NCI-H1092 (cell line): ENCODE results near the gene C22orf42.
"Not testable (repeated sequence)": the region's sequence is repeated elsewhere in the genome, so short reads cannot be mapped to it uniquely, and the experiment has no call there.

Source experiments
- DNase-seq: peaks from one replicate; lab custom pipeline; 2025; lab: John Stamatoyannopoulos, UW

C22orf42 gene

DNA sequence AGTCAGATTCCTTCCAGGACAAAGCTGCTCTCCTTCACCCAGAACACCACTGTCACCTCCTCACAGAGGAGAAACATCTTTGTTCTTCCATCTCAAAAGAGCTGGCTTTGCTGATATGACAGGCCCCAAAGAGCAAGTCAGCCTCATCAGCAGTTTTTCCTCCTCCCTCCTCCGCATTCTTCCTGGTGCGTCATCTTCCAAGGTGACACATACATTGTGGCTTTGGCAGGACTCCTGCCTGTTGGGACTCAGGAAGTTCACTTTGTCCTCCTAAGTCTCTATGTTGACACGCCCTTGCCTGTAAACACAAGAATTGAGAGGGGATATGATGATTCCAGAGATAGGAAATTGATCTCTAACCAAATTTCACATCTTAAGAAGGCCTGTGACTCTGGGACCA lies 23.1 kb downstream of the C22orf42 start:
- DNase-seq = not testable (repeated sequence)

DNA sequence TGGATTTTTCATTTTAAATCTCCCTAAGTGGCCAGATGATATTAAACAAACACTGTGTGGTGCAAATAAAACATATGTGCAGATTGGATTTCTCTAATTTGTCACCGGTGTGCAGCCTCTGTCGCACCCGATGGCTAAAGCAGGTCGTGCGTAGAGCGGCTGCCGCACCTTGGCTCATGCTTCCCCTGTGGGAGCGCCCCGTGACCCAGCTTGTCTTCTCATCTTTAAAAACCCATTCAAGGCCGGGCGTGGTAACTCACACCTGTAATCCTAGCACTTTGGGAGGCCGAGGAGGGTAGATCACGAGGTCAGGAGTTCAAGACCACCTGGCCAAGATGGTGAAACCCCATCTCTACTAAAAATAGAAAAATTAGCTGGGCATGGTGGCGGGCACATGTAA lies 24.3 kb downstream of the C22orf42 start:
- DNase-seq = not testable (repeated sequence)

DNA sequence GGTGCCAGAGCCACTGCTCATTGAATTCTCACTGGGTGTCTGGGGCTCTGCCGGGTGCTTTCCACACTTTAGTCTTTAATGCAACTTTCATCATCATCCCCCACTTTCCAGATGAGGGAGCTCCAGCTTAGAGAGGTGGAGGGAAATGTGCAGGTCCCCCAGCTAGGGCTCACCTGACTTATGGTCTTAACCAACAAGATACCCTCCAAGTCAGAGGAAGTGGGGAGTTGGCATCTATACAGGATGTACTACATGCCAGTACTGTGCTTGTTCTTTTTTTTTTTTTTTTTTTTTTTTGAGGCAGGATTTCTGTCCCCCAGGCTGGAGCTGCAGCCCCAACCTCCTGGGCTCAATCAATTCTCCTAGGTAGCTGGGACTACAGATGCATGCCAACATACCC lies 26.3 kb downstream of the C22orf42 start:
- DNase-seq = no peak

DNA sequence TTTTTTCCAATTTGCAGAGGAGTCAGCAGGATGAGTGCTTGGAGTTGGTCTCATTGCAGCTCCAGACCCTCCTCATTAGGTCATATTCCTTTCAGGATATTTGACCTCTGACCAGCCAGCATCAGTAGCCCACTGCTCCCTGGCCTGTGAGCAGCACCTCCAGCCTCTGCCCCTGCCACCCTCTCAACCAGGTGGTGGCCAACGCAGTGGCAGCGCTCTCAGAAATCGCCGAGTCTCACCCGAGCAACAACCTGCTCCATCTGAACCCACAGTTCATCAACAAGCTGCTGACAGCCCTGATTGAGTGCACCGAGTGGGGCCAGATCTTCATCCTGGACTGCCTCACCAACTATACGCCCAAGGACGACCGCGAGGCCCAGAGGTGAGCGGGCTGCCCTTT lies 27.0 kb downstream of the C22orf42 start:
- no peak for DNase-seq

DNA sequence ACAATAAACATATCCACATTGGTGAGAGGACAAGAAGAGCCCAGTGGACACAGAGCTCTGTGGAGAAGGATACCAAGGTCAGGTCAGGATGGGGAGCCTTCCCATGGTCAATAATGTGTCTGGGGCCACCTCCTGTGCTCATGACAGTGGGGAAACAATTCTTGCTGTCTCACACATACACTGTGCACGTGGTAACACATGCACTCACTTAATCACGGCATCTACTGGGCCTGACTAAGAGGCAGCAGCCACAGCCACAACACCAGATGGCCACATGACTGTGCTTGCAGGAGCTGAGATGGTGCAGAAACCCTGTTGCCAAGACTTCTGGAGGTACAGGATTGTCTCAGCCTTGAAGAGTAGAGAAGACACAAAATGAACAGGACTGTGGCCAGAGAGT lies 28.6 kb downstream of the C22orf42 start:
- DNase-seq = no peak

DNA sequence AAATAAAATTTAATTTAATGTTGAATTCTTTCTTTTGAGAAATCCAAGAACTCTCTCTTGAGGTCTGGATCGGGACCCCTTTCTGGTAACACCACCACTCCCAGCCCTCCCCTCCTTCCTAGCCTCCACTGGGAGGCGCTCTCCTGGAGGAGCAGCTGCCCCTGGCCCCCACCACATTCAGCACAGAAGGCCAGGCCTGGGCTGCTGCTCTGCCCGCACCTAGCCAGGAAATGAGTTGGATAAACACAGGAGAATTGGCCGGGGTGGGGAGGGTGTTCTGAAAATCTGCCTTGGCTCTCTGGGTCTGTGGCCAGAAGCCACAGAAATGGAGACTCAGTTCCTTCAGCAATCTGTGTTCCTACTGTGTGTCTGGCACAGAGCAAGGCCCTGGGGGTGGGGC lies 31.2 kb downstream of the C22orf42 start:
- no peak for DNase-seq

DNA sequence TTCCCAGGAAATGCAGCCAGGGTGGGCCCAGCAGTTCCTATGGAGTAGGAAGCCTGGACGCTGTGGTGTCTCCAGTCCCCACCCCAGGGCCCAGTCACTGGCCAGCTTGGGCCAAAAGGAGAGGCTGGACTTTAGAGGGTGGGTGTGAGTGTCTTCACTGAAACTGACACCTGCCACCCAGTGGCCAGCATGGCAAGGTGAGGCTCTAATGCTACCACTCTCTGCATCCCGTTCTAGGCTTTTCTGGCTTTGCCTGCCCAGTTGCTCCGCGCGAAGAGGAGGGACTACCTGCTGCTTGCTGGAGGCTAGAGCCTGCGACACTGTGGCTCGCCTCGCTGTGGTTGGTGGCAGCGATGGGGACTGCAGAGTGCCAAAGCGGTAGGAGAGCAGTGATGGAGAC lies 35.4 kb downstream of the C22orf42 start:
- DNase-seq = no peak

DNA sequence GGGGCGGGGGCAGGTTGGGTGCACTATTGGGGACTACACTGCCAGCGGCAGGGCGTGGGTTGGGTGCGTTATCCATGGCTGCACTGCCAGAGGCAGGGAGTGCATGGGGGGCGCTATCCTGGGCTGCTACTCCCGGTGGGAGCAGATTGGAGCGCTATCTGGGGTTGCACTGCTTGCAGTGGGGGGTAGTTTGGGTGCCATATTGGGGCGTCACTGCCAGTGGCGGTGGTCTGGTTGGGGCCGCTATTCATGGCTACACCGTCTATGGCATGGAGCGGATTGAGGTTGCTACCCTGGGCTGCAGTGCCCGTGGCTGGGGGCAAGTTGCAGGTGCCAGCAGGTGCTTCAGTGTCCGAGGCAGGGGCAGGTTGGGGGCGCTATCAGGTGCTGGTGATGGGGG lies 36.2 kb downstream of the C22orf42 start:
- no peak for DNase-seq

DNA sequence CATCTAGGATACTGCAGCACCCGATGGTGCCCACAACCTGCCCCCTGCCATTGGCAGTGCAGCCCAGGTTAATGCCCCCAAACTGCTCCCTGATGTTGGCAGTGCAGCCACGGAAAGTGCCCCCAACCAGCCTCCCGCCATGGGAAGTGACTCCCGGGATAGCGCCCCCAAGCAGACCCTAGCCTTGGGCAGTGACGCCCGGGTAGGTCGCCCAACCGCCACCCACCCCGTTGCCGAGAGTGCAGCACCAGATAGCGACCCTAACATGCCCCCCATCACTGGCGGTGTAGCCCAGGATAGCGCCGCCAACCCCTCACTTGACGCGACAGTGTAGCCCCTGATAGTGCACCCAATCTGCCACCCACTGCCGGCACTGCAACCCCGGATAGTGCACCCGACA lies 38.5 kb downstream of the C22orf42 start:
- no peak for DNase-seq

DNA sequence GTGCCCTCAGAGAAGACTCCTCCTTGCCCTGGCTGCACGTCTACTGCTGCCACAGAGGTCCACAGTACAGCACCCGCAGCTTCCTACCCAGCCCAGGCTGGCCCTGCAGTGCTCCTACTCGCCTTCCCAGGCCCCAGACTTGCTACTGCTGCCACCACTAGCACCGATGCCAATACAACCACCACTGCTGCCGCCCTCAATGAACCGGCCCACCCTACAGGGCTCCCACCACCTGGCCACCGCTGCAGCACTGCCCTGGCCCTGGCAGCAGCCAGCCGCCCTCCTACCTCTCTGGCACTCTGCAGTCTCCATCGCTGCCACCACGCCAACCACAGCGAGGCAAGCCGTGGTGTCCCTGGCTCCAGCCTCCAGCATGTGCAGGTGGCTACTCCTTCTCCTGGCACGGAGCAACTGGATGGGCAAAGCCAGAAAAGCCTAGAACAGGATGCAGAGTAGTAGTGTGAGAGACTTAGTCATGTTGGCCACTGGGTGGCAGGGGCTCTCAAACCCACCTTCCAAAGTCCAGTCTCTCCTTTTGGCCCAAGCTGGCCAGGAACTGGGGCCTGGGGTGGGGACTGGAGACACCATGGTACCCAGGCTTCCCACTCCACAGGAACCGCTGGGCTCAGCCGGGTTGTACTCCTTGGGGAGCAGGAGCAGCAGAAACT lies 39.4 kb downstream of the C22orf42 start:
- no peak for DNase-seq

DNA sequence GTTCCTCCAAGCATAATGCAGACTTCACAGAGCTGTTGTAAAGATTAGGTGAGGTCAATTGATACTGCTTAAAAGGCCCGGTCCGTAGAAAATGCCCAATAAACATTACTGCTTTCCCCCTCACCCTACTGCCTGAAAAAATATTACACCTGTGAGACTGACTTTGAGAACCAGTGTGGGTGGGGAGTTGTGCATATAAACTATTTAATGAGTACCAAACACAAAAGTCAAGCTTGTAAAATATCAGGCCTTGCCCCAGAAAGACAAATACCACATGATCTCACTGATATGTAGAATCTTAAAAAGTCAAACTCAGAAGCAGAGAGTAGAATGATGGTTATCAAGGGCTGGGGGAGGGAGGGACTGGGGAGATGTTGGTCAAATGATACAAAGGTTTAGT lies 46.7 kb downstream of the C22orf42 start:
- no peak for DNase-seq

DNA sequence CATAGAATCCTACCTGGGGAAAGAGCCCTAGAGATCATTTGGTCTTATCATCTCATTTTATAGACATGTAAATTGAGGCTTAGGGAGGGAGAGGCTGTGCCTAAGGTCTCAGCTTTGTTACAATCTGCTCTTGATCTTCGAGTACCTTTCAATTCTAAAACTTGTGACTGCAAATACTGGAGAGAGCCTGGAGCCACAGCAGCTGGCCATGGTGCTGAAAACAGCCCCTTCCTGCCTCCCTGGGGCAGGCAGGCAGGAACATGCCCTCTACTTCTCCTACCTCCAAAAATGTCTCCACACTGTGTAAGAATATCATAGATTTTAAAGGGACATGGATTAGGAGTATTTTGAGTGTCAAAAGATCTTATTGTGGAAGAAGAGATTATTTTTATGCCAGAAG lies 52.2 kb downstream of the C22orf42 start:
- no peak for DNase-seq

DNA sequence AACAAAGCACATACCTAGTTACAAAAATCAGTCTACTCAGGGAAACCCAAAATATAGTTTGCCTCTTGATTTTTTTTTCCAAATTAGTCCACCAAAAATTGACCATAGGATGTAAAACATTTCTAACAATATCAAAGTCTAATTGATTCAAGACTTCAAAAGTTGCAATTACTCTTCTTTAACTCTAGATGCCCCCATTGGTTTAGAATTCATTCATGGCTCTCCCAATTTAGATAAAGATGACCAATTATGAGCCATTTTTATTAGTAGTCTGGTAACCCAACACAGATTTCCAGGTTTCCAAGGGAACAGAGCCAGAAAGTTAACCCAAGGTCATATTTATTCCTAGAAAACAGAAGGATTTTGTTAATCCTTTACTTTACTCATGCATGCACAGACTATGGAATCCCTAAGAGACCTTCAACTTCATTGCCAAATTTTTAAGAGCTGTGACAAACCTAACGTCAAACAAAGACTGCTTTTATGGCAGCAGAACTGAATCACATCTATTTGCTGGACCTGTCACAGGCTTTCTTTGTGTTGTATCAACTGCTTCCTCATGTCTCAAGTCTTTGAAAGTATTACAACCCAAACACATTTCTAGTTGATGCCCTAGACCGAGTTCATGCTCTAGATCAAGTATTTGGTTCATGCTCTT lies 55.3 kb downstream of the C22orf42 start:
- DNase-seq = no peak

DNA sequence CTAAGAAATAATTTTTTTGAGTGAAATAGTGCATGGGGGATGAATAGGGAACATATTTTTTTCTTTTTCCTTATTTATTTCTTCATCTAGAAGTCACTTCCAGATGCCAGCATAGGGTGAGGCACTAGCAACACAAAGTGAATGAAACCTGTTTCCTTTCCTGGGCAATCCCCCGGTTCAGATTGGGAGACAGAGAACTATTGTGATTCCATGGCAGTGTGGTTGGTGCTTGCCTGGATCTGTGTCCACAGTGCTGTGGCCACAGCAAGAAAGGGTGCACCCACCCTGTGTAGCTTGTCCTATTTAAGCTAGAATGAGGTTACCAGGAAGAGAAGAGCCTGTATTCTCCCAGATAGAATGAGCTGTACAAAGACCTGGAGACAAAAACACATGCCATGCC lies 58.4 kb downstream of the C22orf42 start:
- no peak for DNase-seq
